CD4-positive, alpha-beta memory T cell (primary cell): ENCODE results near the gene KLHL22. TPM values are rescaled to one million over a fixed set of nuclear protein-coding genes. Genes with fewer than 3 reads are reported as not detected.

Experiments
- CTCF ChIA-PET: fragments of 350-600 bp; sonication (Branson Sonifier 250); formaldehyde crosslinking; loops from one replicate; lab custom pipeline; 2021; ENCODE audit warnings: inconsistent platforms; ENCODE audit not compliant: partially characterized antibody; lab: Charles Lee
- POLR2A ChIA-PET: fragments of 350-600 bp; sonication (Branson Sonifier 250); formaldehyde crosslinking; loops from one replicate; lab custom pipeline; 2021; ENCODE audit not compliant: partially characterized antibody; lab: Charles Lee
- DNase-seq, 5 donors: peaks; one replicate each; pipeline versions ENCODE4 v3.0.0 to v3.0.0-alpha.2; 2020 to 2022; ENCODE audit warnings: mixed read lengths in 1 of 5
- H3K27ac ChIP-seq: one replicate; pipeline ENCODE4 v1.7.0; 2013; ENCODE audit warnings: low read depth, low read length
- H3K27me3 ChIP-seq: 2 replicates; pipeline ENCODE4 v1.7.0; 2013; ENCODE audit warnings: mild to moderate bottlenecking, low read length, moderate library complexity; ENCODE audit not compliant: insufficient read depth
- H3K36me3 ChIP-seq: 2 replicates; pipeline ENCODE4 v1.7.0; 2013; ENCODE audit warnings: mild to moderate bottlenecking, low read length, moderate library complexity; ENCODE audit not compliant: insufficient read depth
- H3K4me1 ChIP-seq: 2 replicates; pipeline ENCODE4 v1.7.0; 2013; ENCODE audit warnings: mild to moderate bottlenecking, low read length, moderate library complexity; ENCODE audit not compliant: insufficient read depth
- H3K4me3 ChIP-seq, 2 donors: one replicate each; pipeline ENCODE4 v1.7.0; 2013; ENCODE audit warnings: low read length in 2 of 2, mild to moderate bottlenecking in 1 of 2
- H3K9me3 ChIP-seq, 2 donors: one replicate each; pipeline ENCODE4 v1.7.0; 2013; ENCODE audit warnings: low read length in 2 of 2, control low read depth in 1 of 2; ENCODE audit not compliant: control insufficient read depth in 1 of 2
- H3K27ac Mint-ChIP-seq, 7 donors: one replicate each; pipeline ENCODE4 v1.8.0; 2020 to 2021; ENCODE audit warnings: mixed read lengths in 7 of 7, mild to moderate bottlenecking in 6 of 7, inconsistent platforms in 3 of 7, moderate library complexity in 3 of 7
- H3K27me3 Mint-ChIP-seq, 2 donors: one replicate each; pipeline ENCODE4 v1.8.0; 2020 to 2021; ENCODE audit warnings: mixed read lengths in 2 of 2
- H3K36me3 Mint-ChIP-seq, 2 donors: one replicate each; pipeline ENCODE4 v1.8.0; 2020 to 2021; ENCODE audit warnings: mixed read lengths in 2 of 2, inconsistent platforms in 1 of 2, mild to moderate bottlenecking in 1 of 2
- H3K4me1 Mint-ChIP-seq, 4 donors: one replicate each; pipeline ENCODE4 v1.8.0; 2020 to 2021; ENCODE audit warnings: mixed read lengths in 4 of 4, mild to moderate bottlenecking in 1 of 4
- H3K4me3 Mint-ChIP-seq, 8 donors: one replicate each; pipeline ENCODE4 v1.8.0; 2020 to 2021; ENCODE audit warnings: mixed read lengths in 8 of 8, mild to moderate bottlenecking in 7 of 8, moderate library complexity in 6 of 8, inconsistent platforms in 3 of 8
- H3K9me3 Mint-ChIP-seq, 8 donors: one replicate each; pipeline ENCODE4 v1.8.0; 2020 to 2021; ENCODE audit warnings: mixed read lengths in 8 of 8, mild to moderate bottlenecking in 5 of 8, inconsistent platforms in 3 of 8, moderate library complexity in 1 of 8
- intact Hi-C: fragments of 100-400 bp; cut with micrococcal nuclease; formaldehyde crosslinking; loops from one replicate; pipeline ENCODE4 v1.15.1; 2023
- polyA plus RNA-seq, 2 donors: library from polyadenylated mRNA; unstranded; fragments of 300-500 nt; fragmentation: Illumina TruSeq; gene quantifications; one replicate each; pipeline ENCODE4 v1.2.3, GENCODE V29; 2021
- total RNA-seq, 2 experiments: library from RNA; stranded (reverse); gene quantifications; one replicate each; pipeline ENCODE4 v1.2.3, GENCODE V29; 2021

The KLHL22 gene
- total and polyA plus RNA-seq, 4 experiments from 2014 or later, result 19.4 to 63.1 (median 42.0) TPM

GRCh38 chr22:20435436-20436306 lies 59.9 kb downstream of the KLHL22 start:
- Mint-ChIP-seq H3K4me1 (peaks cover 7 to 39% (median 12%) of the 10 kb centered on the region in 4 donors), H3K9me3 (no peaks in the 10 kb centered on the region), H3K36me3 (no peaks in the 10 kb centered on the region), H3K27me3 (peaks cover 25 to 26% of the 10 kb centered on the region in 2 donors), H3K27ac (peak overlapping the region in 1 of 7 donors; percentile 35), H3K4me3 (peak overlapping the region in 6 of 8 donors; percentile 38 to 67 (median 50))
- CTCF ChIA-PET, result interaction anchor here (1.3 to 3.1 kb wide), 2 partner anchors 17 to 18 kb away, joined by 3 to 11 read pairs; no protein-coding TSS in a partner anchor
- H3K36me3 ChIP-seq, result no peaks in the 10 kb centered on the region
- H3K4me1 ChIP-seq, result peaks cover 34% of the 10 kb centered on the region
- no peak overlapping the region for H3K4me3 ChIP-seq
- DNase-seq, result no peak
- intact Hi-C loops, result no loop called here
- POLR2A ChIA-PET, result interaction anchor here (0.8 to 2.0 kb wide), 5 partner anchors 11 to 122 kb away, joined by 3 to 11 read pairs (median 4); no protein-coding TSS in a partner anchor
- H3K27me3 ChIP-seq, result peaks cover 28% of the 10 kb centered on the region
- no peaks in the 10 kb centered on the region for H3K9me3 ChIP-seq
- no peak overlapping the region for H3K27ac ChIP-seq

- peaks cover 11 to 47% (median 16%) of the 10 kb centered on the region in 4 donors for H3K4me1 Mint-ChIP-seq
- H3K4me3 Mint-ChIP-seq, result peak overlapping the region in 6 of 8 donors; percentile 17 to 64 (median 29)
- Histone ChIP-seq H3K4me3 (no peak overlapping the region), H3K27me3 (peaks cover 28% of the 10 kb centered on the region), H3K9me3 (no peaks in the 10 kb centered on the region), H3K27ac (no peak overlapping the region), H3K4me1 (peaks cover 43% of the 10 kb centered on the region), H3K36me3 (no peaks in the 10 kb centered on the region)
- no peak for DNase-seq
- CTCF ChIA-PET, result interaction anchor here (1.0 to 3.1 kb wide), 3 partner anchors 16 to 62 kb away, joined by 3 to 11 read pairs (median 3); no protein-coding TSS in a partner anchor
- H3K27ac Mint-ChIP-seq, result no peak overlapping the region
- H3K27me3 Mint-ChIP-seq, result peaks cover 25 to 26% of the 10 kb centered on the region in 2 donors
- no peaks in the 10 kb centered on the region for H3K36me3 Mint-ChIP-seq
- intact Hi-C loops, result no loop called here
- H3K9me3 Mint-ChIP-seq, result no peaks in the 10 kb centered on the region
- POLR2A ChIA-PET, result interaction anchor here (0.9 to 2.0 kb wide), 4 partner anchors 10 to 123 kb away, joined by 3 to 11 read pairs (median 4); no protein-coding TSS in a partner anchor
These were observed 60.8 kb downstream of the KLHL22 start for GRCh38 chr22:20434773-20435172.

GRCh38 chr22:20434264-20434751 lies 61.3 kb downstream of the KLHL22 start:
- DNase-seq, result no peak
- H3K4me3 Mint-ChIP-seq, result peak overlapping the region in 3 of 8 donors; percentile 4 to 65 (median 20)
- intact Hi-C loops, result no loop called here

GRCh38 chr22:20433686-20434241 lies 61.8 kb downstream of the KLHL22 start:
- H3K27ac ChIP-seq, result no peak overlapping the region
- POLR2A ChIA-PET, result interaction anchor here (1.2 to 3.2 kb wide), 4 partner anchors 27 to 124 kb away, joined by 3 to 11 read pairs (median 8); no protein-coding TSS in a partner anchor
- H3K4me3 Mint-ChIP-seq, result peak overlapping the region in 3 of 8 donors; percentile 4 to 65 (median 20)

More at GRCh38 chr22:20434264-20434751, 61.3 kb downstream of the KLHL22 start:
- Histone ChIP-seq H3K27ac (no peak overlapping the region), H3K4me3 (no peak overlapping the region), H3K9me3 (no peaks in the 10 kb centered on the region), H3K36me3 (no peaks in the 10 kb centered on the region), H3K4me1 (peaks cover 47% of the 10 kb centered on the region), H3K27me3 (peaks cover 28% of the 10 kb centered on the region)
- H3K27ac Mint-ChIP-seq, result peak overlapping the region in 1 of 7 donors; percentile 30
- peaks cover 24 to 25% of the 10 kb centered on the region in 2 donors for H3K27me3 Mint-ChIP-seq
- H3K9me3 Mint-ChIP-seq, result no peaks in the 10 kb centered on the region
- H3K36me3 Mint-ChIP-seq, result no peaks in the 10 kb centered on the region
- H3K4me1 Mint-ChIP-seq, result peaks cover 11 to 49% (median 18%) of the 10 kb centered on the region in 4 donors
- POLR2A ChIA-PET, result interaction anchor here (0.9 to 2.0 kb wide), 4 partner anchors 9 to 123 kb away, joined by 3 to 11 read pairs (median 4); no protein-coding TSS in a partner anchor
- CTCF ChIA-PET, result interaction anchor here (1.0 to 3.1 kb wide), 2 partner anchors 16 to 62 kb away, joined by 3 to 11 read pairs; no protein-coding TSS in a partner anchor

GRCh38 chr22:20433191-20433590 lies 62.4 kb downstream of the KLHL22 start:
- Histone ChIP-seq H3K27ac (no peak overlapping the region), H3K9me3 (no peaks in the 10 kb centered on the region), H3K36me3 (no peaks in the 10 kb centered on the region), H3K4me3 (no peak overlapping the region), H3K4me1 (peaks cover 50% of the 10 kb centered on the region), H3K27me3 (peaks cover 27% of the 10 kb centered on the region)
- ChIA-PET CTCF (interaction anchor here (1.4 kb wide), 1 partner anchor 15 kb away, joined by 6 read pairs; no protein-coding TSS in a partner anchor), POLR2A (interaction anchor here (1.4 to 3.2 kb wide), 2 partner anchors 10 to 31 kb away, joined by 4 to 11 read pairs; no protein-coding TSS in a partner anchor)
- no peaks in the 10 kb centered on the region for H3K9me3 Mint-ChIP-seq
- no peak for DNase-seq
- peaks cover 20 to 24% of the 10 kb centered on the region in 2 donors for H3K27me3 Mint-ChIP-seq
- H3K27ac Mint-ChIP-seq, result peak overlapping the region in 1 of 7 donors; percentile 64
- H3K4me3 Mint-ChIP-seq, result no peak overlapping the region
- peaks cover 15 to 51% (median 20%) of the 10 kb centered on the region in 4 donors for H3K4me1 Mint-ChIP-seq
- no peaks in the 10 kb centered on the region for H3K36me3 Mint-ChIP-seq
- intact Hi-C loops, result no loop called here

More at GRCh38 chr22:20433686-20434241, 61.8 kb downstream of the KLHL22 start:
- CTCF ChIA-PET, result interaction anchor here (1.0 to 3.1 kb wide), 2 partner anchors 15 to 63 kb away, joined by 3 to 11 read pairs; no protein-coding TSS in a partner anchor
- no peaks in the 10 kb centered on the region for H3K36me3 ChIP-seq
- DNase-seq, result no peak
- intact Hi-C loops, result no loop called here
- peaks cover 15 to 54% (median 23%) of the 10 kb centered on the region in 4 donors for H3K4me1 Mint-ChIP-seq
- H3K27me3 Mint-ChIP-seq, result peaks cover 25 to 28% of the 10 kb centered on the region in 2 donors
- no peaks in the 10 kb centered on the region for H3K9me3 Mint-ChIP-seq
- H3K27me3 ChIP-seq, result peaks cover 28% of the 10 kb centered on the region
- H3K4me1 ChIP-seq, result peaks cover 51% of the 10 kb centered on the region
- H3K27ac Mint-ChIP-seq, result peak overlapping the region in 1 of 7 donors; percentile 30
- H3K36me3 Mint-ChIP-seq, result no peaks in the 10 kb centered on the region
- H3K4me3 ChIP-seq, result no peak overlapping the region
- H3K9me3 ChIP-seq, result no peaks in the 10 kb centered on the region

- Mint-ChIP-seq H3K27me3 (peaks cover 21 to 24% of the 10 kb centered on the region in 2 donors), H3K4me1 (peaks cover 14 to 52% (median 20%) of the 10 kb centered on the region in 4 donors), H3K36me3 (no peaks in the 10 kb centered on the region), H3K4me3 (peak overlapping the region in 5 of 8 donors; percentile 40 to 72 (median 64)), H3K9me3 (no peaks in the 10 kb centered on the region), H3K27ac (peak overlapping the region in 4 of 7 donors; percentile 22 to 77 (median 49))
- ChIA-PET POLR2A (interaction anchor here (1.4 to 3.2 kb wide), 2 partner anchors 9 to 32 kb away, joined by 4 to 11 read pairs; no protein-coding TSS in a partner anchor), CTCF (interaction anchor here (1.4 kb wide), 1 partner anchor 14 kb away, joined by 6 read pairs; no protein-coding TSS in a partner anchor)
- no peak overlapping the region for H3K4me3 ChIP-seq
- H3K27ac ChIP-seq, result no peak overlapping the region
- no peaks in the 10 kb centered on the region for H3K36me3 ChIP-seq
- H3K27me3 ChIP-seq, result peaks cover 26% of the 10 kb centered on the region
- intact Hi-C loops, result no loop called here
- H3K4me1 ChIP-seq, result peaks cover 44% of the 10 kb centered on the region
- H3K9me3 ChIP-seq, result no peaks in the 10 kb centered on the region
- DNase-seq, result no peak
These were observed 63.3 kb downstream of the KLHL22 start for GRCh38 chr22:20432244-20432686.
